ENCODE data around the gene C17orf113.

The C17orf113 gene

GRCh38 chr17:42045719-42046118 lies 4.7 kb downstream of the C17orf113 start:
- no peak overlapping the region for H3K4me3 ChIP-seq (ENCODE audit: low read depth, low read length)
- TF ChIP-seq CTCF (IDR thresholded peaks at IDR 0.05; ENCODE audit: low read depth, low read length, missing control alignments) = no peak
- no peak for DNase-seq (ENCODE audit: low read depth)
- in situ Hi-C loops (cut with HindIII; ENCODE audit: low sequenced_read_pairs) = no loop called here

- no peak overlapping the region for H3K4me3 ChIP-seq (ENCODE audit: low read depth, low read length)
- in situ Hi-C loops (cut with HindIII; ENCODE audit: low sequenced_read_pairs) = no loop called here
- no peak for DNase-seq (ENCODE audit: low read depth)
- no peak for TF ChIP-seq CTCF (IDR thresholded peaks at IDR 0.05; ENCODE audit: low read depth, low read length, missing control alignments)
Measured at GRCh38 chr17:42042598-42043319, 7.6 kb downstream of the C17orf113 start.

- in situ Hi-C loops (cut with HindIII; ENCODE audit: low sequenced_read_pairs) = no loop called here
- DNase-seq (ENCODE audit: low read depth) = no peak
- H3K4me3 ChIP-seq (ENCODE audit: low read depth, low read length) = no peak overlapping the region
- TF ChIP-seq CTCF (IDR thresholded peaks at IDR 0.05; ENCODE audit: low read depth, low read length, missing control alignments) = no peak
Measured at GRCh38 chr17:42041619-42042018, 8.8 kb downstream of the C17orf113 start.

- no peak for DNase-seq (ENCODE audit: low read depth)
- TF ChIP-seq CTCF (IDR thresholded peaks at IDR 0.05; ENCODE audit: low read depth, low read length, missing control alignments) = no peak
- in situ Hi-C loops (cut with HindIII; ENCODE audit: low sequenced_read_pairs) = no loop called here
- H3K4me3 ChIP-seq (ENCODE audit: low read depth, low read length) = no peak overlapping the region
Measured at GRCh38 chr17:42040818-42041217, 9.6 kb downstream of the C17orf113 start.

- no peak for TF ChIP-seq CTCF (IDR thresholded peaks at IDR 0.05; ENCODE audit: low read depth, low read length, missing control alignments)
- in situ Hi-C loops (cut with HindIII; ENCODE audit: low sequenced_read_pairs) = no loop called here
Measured at GRCh38 chr17:42039794-42040763, 10.3 kb downstream of the C17orf113 start.

GRCh38 chr17:42038221-42038973 lies 12.0 kb downstream of the C17orf113 start:
- no peak for TF ChIP-seq CTCF (IDR thresholded peaks at IDR 0.05; ENCODE audit: low read depth, low read length, missing control alignments)
- H3K4me3 ChIP-seq (ENCODE audit: low read depth, low read length) = no peak overlapping the region
- in situ Hi-C loops (cut with HindIII; ENCODE audit: low sequenced_read_pairs) = no loop called here
- DNase-seq (ENCODE audit: low read depth) = no peak

More at GRCh38 chr17:42039794-42040763, 10.3 kb downstream of the C17orf113 start:
- DNase-seq (ENCODE audit: low read depth) = no peak
- H3K4me3 ChIP-seq (ENCODE audit: low read depth, low read length) = no peak overlapping the region

Data from astrocyte of the cerebellum (primary cell).